Occipital lobe (tissue), 2 donors: ENCODE data around the gene EXOC5. TPM values are rescaled to one million over a fixed set of nuclear protein-coding genes. Genes with fewer than 3 reads are reported as not detected.

Source experiments
- DNase-seq: peaks from one replicate; lab custom pipeline; 2025; lab: John Stamatoyannopoulos, UW
- total RNA-seq: library from RNA; depleted of rRNA; stranded (reverse); fragments of >200 nt; gene quantifications from one replicate; pipeline ENCODE4 v1.2.3, GENCODE V29; 2014

The EXOC5 gene
- total RNA-seq, 1 donor from 2014 or later: 141 TPM

DNA sequence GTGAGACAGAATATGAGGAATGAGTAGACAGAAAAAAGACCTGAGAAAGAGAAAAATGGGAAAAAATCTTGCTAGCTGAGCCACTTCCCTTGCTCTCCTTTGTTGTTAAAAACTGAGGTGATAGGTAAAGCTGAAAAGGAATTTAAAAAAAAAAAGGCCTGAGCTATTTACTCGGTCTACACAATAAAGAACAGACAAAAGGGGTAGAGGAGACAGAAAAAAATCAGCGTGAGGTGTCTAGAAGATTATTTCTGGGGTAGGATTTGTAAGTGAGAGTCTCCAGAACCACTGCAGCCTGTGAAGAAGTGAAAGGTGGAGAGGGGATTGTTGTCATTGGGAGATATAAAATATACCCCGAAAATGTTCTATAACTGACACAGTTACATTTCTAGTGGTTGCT lies 98.8 kb downstream of the EXOC5 start:
- DNase-seq: no peak

DNA sequence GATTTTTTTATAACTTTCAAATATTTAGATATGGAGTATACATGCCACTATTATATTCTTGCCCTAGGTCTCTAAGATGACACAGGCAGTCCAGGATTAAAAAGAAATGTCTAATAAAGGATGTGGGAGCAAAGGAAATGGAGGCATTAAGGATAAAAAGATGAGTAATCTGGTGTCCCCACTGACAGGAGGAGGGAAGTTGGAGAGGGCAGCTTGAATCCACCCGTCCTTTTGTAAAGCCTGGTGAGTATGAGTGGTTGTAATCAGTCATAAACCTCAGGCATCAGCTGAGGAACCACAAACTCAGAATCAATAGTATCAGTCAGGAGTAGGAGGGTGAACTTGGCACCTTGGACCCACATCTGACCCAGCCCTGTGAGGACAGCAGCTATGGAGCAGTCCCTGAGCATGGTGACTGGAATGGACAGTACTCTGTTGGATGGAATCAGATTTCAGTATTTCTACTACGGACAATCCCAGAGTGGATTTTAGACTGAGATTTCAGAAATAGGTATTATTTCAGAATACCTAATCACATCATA lies 100.5 kb downstream of the EXOC5 start:
- DNase-seq: no peak

DNA sequence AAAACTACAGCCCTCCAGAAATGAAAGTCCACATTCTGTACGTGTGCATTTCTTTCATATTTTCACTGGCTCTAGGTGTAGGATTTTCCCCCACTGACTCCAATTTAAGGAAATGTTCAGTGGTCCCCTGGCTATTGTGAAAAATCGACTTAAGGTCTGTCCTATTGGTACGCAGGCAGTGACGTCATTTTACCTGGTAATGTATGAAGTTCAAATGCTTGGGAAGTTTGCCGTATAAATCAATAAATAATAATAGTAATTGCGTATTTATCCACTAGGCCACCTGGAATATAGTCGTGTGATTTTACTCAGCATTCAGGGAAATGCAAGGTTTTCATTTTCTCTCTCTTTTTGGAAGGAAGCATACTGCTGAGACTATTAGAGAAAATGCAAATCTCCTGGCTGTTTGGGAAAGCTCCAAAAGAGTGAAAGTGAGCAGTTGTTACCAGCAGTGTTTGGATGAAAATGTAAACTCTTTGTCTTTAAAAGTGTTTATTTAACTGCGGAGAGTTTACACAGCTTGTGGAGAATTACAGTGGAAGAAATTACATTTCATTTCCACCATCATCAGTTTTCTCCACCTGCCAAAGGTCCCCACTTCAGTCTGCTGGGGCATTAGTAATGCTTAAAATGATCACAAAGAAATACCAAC lies 107.0 kb downstream of the EXOC5 start:
- no peak for DNase-seq

DNA sequence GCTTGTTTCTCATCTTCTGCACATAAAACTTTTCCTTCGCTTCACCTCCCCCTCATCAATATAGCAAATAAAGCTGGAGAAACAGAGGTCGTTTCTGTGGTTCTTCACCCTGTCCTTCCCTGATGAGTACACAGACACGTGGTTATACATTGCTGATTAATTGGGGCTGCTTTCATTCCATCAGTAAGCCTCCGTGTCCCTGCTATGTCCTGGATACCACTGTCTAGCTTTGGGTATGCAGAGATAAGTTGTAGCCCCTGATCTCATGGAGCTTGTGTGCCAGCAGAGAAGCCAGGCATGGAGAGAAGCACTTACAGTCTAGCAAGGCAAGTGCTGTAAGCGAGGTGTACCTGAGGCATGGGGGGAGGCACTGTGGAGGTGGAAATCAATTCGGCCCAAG lies 108.4 kb downstream of the EXOC5 start:
- no peak for DNase-seq

DNA sequence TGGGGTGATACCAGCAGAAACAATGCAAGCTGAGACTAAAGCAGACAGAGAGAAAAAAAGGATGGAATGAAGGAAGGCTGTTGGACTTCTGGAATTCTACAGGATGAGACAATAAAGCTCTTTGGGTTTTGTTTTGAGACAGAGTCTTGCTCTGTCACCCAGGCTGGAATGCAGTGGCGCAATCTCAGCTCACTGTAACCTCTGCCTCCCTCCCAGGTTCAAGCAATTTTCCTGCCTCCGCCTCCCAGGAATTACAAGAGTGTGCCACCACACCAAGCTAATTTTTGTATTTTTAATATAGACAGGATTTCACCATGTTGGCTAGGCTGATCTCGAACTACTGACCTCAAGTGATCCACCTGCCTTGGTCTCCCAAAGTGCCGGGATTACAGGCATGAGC lies 115.4 kb downstream of the EXOC5 start:
- DNase-seq: no peak

Other genes starting within 250 kb of the EXOC5 start
- gene AP5M1, start 66 bp upstream of the EXOC5 start, total RNA-seq: 29.0 TPM
- 80.2 TPM for gene NAA30, start 121.7 kb upstream of the EXOC5 start, total RNA-seq
- not detected for gene CCDC198, start 225.0 kb upstream of the EXOC5 start, total RNA-seq